Fibroblast of skin of right biceps (primary cell): ENCODE results near the gene TTC7B.
A peak's percentile ranks its signal among the peaks of the same experiment; 100 is the strongest.

Experiments used
- DNase-seq: peaks from one replicate; pipeline ENCODE4 v3.0.0-alpha.2; 2013

TTC7B gene

GRCh38 chr14:90642244-90642717 is 173.9 kb downstream of the TTC7B start:
- peak; percentile 11 for DNase-seq

GRCh38 chr14:90641615-90642243 is 174.5 kb downstream of the TTC7B start:
- no peak for DNase-seq

GRCh38 chr14:90641168-90641567 is 175.1 kb downstream of the TTC7B start:
- DNase-seq = no peak

- DNase-seq = no peak
Observed at GRCh38 chr14:90639641-90640040, 176.6 kb downstream of the TTC7B start.

- DNase-seq = no peak
Observed at GRCh38 chr14:90632871-90633270, 183.4 kb downstream of the TTC7B start.

GRCh38 chr14:90632451-90632850 is 183.8 kb downstream of the TTC7B start:
- DNase-seq = no peak

- no peak for DNase-seq
Observed at GRCh38 chr14:90630171-90630806, 185.9 kb downstream of the TTC7B start.

- no peak for DNase-seq
Observed at GRCh38 chr14:90629471-90629870, 186.8 kb downstream of the TTC7B start.

GRCh38 chr14:90628825-90629224 is 187.4 kb downstream of the TTC7B start:
- DNase-seq = no peak

GRCh38 chr14:90627478-90627877 is 188.8 kb downstream of the TTC7B start:
- no peak for DNase-seq

GRCh38 chr14:90626550-90626949 is 189.7 kb downstream of the TTC7B start:
- no peak for DNase-seq

GRCh38 chr14:90625445-90625844 is 190.8 kb downstream of the TTC7B start:
- DNase-seq = no peak

- peak; percentile 31 for DNase-seq
Observed at GRCh38 chr14:90624732-90625400, 191.4 kb downstream of the TTC7B start.

- peak; percentile 44 for DNase-seq
Observed at GRCh38 chr14:90624227-90624626, 192.0 kb downstream of the TTC7B start.

GRCh38 chr14:90621201-90621600 is 195.0 kb downstream of the TTC7B start:
- no peak for DNase-seq

- no peak for DNase-seq
Observed at GRCh38 chr14:90620568-90621077, 195.6 kb downstream of the TTC7B start.

- no peak for DNase-seq
Observed at GRCh38 chr14:90619911-90620310, 196.3 kb downstream of the TTC7B start.

- DNase-seq = no peak
Observed at GRCh38 chr14:90617961-90618360, 198.3 kb downstream of the TTC7B start.

- no peak for DNase-seq
Observed at GRCh38 chr14:90616881-90617280, 199.3 kb downstream of the TTC7B start.

- DNase-seq = no peak
Observed at GRCh38 chr14:90616313-90616712, 199.9 kb downstream of the TTC7B start.

- no peak for DNase-seq
Observed at GRCh38 chr14:90615517-90616060, 200.6 kb downstream of the TTC7B start.

- no peak for DNase-seq
Observed at GRCh38 chr14:90614696-90615516, 201.3 kb downstream of the TTC7B start.

- DNase-seq = no peak
Observed at GRCh38 chr14:90613997-90614396, 202.2 kb downstream of the TTC7B start.
